HG02840 (cell line): ENCODE results near the gene TGFBR2.
A peak's percentile ranks its signal among the peaks of the same experiment; 100 is the strongest.
"Not testable (repeated sequence)": the region's sequence is repeated elsewhere in the genome, so short reads cannot be mapped to it uniquely, and the experiment has no call there.

Experiments
- ATAC-seq: cut with Tn5 transposase; IDR thresholded peaks from one replicate; pipeline ENCODE4 v1.9.1; 2021; ENCODE audit warnings: mild to moderate bottlenecking, moderate library complexity, moderate number of reproducible peaks; ENCODE audit not compliant: unreplicated experiment, low FRiP score

TGFBR2 gene

DNA sequence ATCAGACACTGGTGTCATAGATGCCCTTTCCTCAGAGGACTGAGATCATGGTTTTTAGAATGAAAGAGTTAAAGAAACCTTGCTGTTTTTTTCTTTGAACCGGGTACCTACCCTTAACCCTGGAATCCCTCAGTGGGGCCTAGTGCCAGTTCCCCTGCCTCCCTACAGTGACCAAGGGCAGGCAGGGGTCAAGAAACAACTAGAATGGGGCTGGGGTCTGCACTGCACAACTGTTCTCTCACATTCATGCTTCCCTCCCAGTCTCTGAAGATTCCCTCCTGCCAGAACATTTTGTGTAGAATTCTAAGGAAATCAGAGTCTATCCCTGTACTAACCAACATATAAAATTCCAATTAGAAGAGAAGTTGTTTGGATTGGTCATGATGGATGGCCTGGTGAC, 47.9 kb downstream of the TGFBR2 start:
- no peak for ATAC-seq

DNA sequence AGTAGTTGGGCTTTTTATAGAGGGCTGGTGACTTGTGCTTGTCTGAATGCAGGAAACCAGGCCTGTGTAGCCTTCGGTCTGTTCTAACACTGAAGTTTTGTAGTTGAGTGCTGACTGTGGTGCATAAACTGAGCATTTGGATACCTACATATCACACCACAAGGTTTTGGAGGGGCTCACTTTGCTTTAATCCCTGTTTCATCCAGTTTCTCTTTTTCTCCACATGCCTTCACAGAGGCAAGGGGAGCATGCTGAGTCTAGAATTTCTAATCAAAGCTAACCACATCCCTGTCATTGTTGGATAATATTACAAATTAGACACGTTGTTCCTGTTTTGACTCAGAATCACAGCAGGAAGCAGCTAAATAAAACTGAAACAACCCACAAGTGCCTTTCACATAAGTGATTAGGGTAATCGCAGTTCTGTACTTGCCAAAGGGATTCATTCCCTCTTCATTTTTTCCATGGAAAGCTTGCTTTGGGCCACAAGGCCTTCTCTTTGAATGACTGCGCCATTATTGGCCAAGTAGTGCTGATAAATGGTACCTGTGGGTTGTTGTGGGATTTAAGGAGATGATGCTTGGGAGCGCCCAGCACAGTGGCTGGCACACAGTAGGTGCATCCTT, 48.9 kb downstream of the TGFBR2 start:
- ATAC-seq, result no peak

DNA sequence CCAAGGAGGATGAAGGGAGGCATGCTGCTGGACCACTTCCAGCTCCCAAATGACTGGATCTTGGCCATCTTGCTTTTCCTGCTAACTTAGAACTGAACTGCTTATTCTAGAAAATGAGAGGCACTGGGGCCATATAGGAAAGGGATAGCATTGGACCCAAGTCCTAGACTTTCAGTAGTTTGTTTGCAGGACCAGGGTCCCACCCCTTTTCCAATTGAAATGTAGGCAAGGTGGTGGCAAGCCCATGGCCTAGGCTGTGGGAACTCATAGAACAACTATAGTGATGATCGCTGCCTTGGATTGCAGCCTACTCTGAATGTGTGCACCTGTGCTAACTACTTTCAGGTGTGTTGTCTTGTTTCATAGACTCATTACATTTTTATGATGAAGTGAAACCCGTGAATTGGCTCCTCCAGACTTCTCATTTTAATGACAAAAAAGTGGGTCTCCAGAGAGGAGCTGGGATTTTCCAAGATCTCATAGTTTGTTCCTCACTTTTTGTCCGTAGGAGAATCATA, 50.3 kb downstream of the TGFBR2 start:
- ATAC-seq, result no peak

DNA sequence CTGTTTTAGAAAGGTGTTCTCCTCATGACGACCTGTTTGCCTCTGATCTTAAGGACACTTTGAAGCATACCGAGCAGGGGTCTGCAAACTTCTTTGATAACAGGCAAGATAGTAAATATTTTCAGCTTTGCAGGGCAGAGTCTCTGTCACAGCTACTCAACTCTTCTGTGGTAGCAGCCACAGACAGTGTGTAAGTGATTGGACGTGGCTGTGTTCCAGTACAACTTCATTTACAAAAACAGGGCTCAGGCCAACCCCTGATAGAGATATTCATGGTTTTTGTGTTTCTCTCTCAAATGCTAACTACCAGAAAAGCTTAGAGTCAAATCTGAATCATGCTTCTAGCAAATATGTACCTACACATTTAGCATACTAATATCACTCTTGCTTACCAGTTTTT, 51.5 kb downstream of the TGFBR2 start:
- ATAC-seq, result peak; percentile 20

DNA sequence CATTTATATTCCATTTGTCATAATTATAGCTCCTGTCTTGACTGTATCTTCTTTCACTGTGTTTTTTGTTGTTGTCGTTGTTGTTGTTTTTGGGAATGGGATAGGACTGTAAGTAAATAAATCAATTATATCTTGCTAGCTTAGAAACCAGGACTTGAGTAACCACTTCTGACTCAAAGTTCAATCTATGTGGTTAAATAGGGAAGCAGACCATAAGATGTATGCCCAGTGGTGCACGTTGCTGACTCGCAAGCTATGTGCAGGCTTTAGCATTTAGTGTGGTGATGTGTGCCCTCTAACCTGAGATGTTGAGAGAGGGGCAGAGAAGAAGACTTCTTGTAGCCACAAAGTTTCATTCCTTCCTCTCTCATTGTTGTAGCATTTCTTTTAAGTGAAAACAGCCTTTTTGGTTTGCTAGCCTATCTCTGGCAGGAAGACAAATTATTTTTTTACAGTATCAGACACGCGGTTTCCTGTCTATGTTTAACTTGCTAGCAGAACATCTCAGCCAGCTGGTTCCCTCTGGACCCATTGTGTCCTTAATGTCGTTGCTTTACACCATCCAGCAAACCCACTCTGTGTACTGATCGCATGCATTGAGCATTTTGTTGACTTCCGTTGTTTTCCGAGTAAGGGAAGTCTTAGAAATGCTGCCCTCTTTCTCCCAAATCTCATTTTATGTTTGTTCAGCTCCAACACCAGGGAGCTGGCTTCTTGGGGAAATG, 52.1 kb downstream of the TGFBR2 start:
- peak; percentile 70 for ATAC-seq

DNA sequence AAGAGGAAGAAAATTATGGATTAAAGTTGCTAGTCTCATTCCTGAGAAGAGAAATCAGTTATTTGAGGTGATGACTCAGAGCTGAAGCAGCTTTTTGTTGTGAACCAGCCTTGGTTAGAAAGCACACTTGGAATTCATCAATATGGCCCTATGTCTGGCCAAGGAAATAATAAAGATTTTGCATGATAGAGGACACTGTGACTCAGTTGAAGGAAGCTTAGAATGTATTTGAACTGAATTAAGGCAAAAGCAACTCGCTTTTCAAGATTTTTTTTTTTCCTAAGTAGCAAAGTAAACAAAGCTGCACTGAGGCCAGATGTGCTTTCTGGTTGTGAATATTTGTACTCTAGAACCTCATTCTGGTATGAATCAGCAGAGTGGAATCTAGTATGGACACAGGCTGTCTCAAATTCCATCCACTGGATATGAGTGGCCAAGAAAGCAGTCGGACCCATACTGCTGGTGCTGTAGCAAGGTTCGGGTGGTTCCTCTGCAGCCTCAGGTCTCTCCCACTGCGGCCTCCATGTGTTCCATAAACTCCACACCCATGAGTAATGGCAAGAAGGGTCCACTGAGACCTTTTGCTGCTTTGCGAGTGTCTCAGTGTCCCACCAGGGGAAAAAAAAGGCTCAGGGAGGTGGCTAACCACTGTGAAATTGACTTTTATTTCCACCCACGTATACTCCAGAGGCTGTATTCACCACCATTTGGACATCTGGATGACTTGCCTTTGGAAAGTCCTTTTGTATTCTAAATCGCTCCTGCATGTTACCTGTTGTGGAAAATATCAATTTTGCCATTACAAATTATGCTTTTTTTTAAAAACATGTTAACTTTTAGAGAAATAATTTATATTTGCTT, 53.1 kb downstream of the TGFBR2 start:
- ATAC-seq, result no peak

DNA sequence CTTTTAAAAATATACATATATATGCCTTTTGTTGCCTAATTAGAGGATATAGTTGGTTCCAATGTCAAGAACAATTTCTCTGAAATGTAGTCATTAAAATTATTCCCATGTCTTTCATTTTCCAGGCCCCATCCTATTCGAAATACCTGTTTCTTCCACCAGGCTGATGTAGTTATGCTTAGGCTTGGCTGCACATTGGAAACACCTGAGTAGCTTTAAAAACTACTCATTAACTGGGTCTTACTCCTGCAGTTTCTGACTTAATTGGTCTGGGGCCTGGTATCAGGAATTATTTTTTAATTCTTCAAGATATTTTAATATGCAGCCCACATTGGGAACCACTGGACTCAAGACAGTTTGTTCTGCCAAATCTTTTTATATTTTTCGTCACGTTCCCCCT, 53.7 kb downstream of the TGFBR2 start:
- ATAC-seq, result no peak

DNA sequence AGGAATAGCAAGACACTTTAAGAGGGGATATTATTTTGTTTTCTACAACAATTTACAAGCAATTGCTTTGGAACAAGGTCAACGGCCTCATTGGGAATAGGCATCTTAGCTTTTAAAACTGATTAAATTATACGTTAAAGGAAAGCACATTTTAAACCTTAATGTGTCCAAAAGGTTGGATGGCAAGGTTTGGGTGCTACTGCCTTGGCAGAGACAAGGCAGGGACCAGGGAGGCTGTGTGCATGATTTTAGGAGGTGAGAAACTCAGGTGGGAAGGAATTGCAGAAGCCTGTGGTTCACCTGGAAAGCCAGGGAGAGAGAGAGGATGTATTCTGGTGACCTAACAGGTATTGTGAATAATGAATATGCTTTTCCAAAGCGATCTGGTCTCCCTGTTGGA, 54.3 kb downstream of the TGFBR2 start:
- no peak for ATAC-seq

DNA sequence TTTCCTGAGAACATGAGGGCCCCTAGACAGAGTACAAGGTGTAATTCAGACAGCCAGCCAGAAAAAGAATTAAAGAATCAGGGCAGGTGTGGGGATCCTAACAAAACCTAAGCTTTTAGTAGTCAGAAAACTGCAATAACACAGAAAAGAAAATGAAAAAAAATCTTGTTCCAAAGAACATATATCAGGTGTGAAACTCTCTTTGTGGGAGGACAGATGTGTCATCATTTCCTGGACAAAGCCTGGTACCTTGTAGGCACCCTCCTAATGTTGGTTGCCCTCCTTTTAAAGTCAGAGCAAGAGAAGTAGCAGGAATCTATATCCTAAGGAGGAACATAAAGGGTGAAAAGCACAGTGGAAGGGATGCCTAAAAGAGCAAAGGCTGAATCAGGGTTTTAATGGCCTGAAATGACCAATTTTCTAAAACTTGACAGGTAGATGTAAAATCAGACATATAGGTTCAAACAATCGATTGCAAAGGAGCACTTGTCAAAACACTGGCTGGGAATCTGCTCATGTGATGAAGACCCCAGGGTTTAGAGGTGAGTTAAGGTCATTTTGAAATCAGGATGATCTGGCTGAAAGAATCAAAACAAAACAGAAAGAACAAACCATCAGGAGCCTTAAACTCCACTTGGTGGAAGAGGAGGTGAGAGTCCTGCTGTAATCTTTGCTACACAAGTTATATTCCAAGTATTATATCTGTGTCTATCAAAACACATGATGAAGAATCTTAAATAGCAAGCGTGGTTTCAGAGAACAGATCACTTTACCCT, 54.9 kb downstream of the TGFBR2 start:
- no peak for ATAC-seq

DNA sequence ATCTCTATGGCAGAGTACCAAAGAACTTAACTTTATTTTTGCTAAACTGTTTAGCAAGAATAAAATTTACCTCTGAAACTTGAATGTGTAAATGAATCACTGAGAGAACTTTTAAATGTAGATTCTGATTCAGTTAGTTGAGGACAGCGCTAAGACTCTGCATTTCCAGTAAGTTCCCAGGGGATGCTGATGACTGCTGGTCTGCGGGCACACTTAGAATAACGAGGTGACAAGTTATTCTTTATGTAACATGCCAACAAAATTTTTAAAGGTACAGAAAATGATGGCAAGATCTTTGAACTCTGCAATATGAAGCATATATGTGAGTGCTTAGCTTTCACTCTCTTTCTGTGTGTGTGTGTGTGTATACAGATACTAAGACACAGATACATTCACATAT, 56.4 kb downstream of the TGFBR2 start:
- ATAC-seq, result no peak

DNA sequence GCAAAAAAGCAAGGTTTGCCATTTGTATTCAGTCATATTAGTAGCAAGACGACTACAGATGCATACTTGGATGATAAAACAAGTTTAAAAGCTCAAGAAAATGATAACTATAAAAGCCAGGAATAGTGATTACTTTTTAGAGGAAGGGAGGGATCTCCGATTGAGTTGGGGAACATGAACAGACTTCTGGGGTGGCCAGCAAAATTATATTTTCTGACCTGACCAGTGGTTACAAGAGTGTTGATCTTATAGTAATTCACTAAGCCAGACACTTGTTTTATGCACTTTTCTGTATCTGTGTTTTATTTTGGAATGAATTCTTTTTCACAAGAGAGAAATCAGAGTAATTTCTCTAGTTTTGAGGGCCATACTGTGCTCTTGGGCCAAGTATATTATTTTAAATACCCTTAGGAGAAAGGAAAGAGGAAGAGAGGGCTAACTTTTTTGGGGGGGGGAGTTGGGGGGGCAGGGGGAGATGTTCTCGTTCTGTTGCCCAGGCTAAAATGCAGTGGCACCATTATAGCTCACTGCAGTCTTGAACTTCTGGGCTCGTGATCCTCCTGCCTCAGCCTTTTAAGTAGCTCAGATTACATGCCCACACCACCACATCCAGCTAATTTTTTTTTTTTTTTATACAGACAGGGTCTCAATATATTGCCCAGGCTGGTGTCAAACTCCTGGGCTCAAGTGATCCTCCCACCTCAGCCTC, 57.3 kb downstream of the TGFBR2 start:
- ATAC-seq, result no peak

DNA sequence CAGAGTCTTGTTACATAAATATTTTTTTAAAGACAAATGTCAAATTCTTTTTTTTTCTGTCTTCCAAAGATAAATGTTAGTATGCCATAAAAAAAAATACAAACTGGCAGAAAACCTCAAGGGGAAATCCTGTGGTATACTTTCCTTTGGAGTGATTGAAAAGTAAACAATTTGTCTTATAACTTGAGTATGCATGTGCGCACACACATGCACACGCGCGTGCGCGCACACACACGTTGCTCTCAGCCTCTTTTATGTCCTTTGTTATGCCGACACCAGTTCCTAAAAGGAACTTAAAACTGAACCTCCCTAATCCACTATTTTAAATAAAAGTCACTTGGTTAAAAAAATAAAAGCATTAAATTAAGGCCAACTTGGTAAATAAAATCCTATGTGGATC, 58.1 kb downstream of the TGFBR2 start:
- ATAC-seq, result no peak

DNA sequence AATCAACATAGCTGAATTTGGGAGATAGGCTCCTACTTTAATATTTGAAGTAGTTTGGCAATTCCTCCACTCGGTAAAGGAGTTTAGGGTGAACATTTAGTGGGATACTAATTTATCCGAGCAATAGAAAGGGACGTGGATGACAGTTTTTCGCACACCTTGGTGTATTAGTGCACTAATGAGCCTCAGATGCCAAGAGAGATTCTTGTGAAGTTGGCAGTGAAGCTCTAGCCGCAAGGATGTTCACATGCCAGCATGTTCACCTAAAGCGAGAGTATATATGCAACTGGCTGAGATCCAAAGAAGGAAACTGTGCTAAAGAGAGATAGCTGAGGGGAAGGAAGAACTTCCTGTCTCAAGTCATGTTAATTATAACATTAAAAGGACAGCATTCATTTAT, 58.5 kb downstream of the TGFBR2 start:
- ATAC-seq, result no peak

DNA sequence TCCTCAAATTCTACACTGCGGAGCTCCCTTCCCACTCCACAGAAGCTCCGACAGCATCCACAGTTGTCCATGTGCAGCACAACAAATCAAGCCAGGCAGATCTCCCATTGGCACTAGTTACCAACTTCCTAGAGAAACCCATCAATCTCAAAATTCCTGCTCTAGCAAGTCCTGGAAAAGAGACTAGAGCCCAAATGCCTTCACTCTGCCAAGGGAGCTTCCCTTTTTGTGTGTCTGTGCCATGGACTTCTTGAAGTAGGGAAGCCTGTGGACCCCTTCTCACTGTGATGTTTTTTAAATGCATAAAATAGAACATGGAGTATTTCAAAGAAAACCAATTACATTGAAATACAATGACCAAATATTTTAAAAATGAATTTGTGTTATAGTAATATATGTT, 59.1 kb downstream of the TGFBR2 start:
- no peak for ATAC-seq

DNA sequence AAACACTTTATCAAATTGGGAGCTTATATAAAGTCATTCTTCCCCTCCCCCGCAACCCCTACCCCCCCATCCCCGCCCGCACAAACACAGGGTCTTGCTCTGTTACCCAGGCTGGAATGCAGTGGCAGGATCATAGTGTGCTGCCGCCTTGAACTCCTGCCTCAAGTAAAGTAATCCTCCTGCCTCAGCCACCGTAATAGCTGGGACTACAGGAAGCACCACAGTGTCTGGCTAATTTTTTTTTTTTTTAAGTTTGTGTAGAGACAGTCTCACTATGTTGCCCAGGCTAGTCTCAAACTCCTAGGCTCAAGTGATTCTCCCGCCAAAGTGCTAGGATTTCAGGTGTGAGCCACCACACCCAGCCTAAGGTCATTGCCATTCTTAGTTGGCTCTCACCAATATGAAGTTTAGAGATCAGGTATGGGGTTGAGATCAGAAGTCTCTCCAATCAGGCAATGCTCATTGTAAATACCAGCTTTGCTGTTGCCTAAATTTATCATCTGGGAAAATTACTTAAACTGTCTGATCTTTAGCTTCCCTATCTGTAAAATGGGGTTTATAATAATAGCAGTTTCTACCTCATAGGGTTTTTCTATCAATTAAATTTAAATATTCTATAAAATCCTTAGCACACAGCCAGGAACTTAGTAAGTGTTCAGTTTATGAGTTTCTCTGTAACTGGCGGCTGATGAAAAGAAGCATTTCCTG, 60.3 kb downstream of the TGFBR2 start:
- ATAC-seq, result no peak

DNA sequence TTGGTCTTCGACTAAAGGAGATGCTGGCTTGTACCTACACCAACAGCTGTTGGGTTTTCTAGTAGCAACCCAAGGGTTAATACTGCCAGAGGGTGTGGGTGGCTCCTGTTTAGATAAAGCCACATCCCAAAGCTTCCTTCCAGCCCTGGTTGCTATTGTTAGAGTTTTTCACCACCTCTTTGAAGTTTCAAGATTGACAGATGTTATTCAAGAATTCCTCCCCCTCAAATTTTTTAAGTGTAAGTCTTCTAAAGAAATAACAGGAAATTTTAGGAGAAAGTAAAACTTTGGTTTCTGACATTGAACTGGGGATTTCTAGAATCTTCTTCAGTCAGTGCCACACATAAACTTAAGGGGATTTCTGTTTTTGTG, 60.9 kb downstream of the TGFBR2 start:
- ATAC-seq, result no peak

DNA sequence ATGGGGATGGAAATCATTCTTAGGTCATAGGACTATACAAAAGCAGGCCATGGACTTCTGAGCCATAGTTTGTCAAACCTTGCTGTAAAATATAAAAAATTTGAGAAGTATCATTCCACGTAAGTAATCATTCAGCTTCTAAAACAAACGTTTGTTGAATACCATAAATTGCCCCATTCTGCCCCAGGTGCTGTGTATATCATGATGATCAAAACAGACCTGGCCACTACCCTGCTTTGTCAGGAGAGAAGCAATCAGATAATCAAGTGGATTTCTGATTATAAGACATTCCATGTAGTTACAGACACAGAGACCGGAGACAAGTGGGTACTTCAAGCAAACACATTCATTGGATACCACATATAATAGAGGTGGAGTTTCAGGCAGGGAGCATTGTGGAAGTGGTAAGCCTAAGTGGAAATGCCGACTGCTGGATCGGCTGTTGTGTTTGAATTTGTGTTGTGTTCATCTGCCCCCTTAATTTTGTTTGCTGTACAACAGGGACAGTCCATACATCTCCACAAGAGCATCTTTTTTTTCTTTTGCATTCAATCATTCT, 61.7 kb downstream of the TGFBR2 start:
- ATAC-seq, result no peak

DNA sequence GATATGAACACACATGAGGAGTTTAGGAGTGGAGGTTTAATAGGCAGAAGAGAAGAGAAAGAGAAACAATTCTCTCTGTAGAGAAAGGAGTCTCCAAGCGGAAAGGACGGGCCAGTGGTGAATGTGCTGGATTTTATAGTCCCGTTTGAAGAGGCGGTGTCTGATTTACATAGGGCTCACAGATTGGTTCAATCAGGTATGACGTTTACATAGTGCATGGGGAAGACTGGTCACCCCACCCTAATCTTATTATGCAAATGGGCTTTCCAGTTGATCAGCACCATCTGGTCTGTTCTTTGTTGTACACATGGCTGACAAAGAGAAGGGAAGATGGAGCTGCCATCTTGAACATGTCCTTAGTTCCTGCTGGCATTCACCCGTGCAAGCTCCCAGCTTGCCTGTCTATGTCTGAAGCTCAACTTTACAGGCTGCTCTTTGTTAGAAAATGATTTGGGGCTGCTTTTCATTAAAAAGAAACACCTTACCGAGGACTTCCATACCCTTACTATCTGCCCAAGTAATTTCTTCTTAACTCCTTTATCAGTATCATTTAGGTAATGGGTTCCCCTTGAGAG, 63.0 kb downstream of the TGFBR2 start:
- not testable (repeated sequence) for ATAC-seq

DNA sequence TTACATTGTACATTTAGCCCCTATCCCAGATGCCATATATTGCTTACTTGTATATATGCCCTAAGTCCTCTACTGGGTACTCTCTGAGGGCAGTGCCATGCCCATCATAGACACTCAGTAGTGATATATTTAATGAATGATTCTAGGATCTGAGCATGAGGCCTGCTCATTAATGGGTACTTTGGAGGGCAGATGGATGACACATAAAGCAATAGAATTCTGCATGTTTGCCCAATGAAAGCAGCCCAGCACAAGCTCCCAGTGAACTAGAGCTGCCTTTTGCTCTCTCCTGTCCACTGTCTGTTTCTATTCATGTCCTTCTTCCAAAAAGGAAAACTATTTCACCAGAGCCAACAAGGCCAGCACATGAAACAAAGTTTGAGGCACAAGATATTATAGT, 63.9 kb downstream of the TGFBR2 start:
- no peak for ATAC-seq
